GM10266 (cell line): Measurements from ENCODE around the gene MICAL2.

ENCODE experiments used
- DNase-seq: peaks from one replicate; pipeline ENCODE4 v3.0.0; 2012; ENCODE audit errors: extremely low spot score
- TF ChIP-seq, protein P1 (sequence below): IDR thresholded peaks from 2 replicates; pipeline ENCODE4 v1.5.1; 2012; ENCODE audit warnings: mild to moderate bottlenecking, low read depth; ENCODE audit not compliant: control insufficient read depth, insufficient read depth; ENCODE audit errors: missing control alignments

Gene MICAL2

GRCh38 chr11:12218909-12219308, 108.5 kb downstream of the MICAL2 start:
- TF ChIP-seq, protein P1, sequence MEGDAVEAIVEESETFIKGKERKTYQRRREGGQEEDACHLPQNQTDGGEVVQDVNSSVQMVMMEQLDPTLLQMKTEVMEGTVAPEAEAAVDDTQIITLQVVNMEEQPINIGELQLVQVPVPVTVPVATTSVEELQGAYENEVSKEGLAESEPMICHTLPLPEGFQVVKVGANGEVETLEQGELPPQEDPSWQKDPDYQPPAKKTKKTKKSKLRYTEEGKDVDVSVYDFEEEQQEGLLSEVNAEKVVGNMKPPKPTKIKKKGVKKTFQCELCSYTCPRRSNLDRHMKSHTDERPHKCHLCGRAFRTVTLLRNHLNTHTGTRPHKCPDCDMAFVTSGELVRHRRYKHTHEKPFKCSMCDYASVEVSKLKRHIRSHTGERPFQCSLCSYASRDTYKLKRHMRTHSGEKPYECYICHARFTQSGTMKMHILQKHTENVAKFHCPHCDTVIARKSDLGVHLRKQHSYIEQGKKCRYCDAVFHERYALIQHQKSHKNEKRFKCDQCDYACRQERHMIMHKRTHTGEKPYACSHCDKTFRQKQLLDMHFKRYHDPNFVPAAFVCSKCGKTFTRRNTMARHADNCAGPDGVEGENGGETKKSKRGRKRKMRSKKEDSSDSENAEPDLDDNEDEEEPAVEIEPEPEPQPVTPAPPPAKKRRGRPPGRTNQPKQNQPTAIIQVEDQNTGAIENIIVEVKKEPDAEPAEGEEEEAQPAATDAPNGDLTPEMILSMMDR = no peak
- DNase-seq = no peak

GRCh38 chr11:12219757-12220156, 109.4 kb downstream of the MICAL2 start:
- DNase-seq = no peak
- TF ChIP-seq, protein P1 = no peak

DNA sequence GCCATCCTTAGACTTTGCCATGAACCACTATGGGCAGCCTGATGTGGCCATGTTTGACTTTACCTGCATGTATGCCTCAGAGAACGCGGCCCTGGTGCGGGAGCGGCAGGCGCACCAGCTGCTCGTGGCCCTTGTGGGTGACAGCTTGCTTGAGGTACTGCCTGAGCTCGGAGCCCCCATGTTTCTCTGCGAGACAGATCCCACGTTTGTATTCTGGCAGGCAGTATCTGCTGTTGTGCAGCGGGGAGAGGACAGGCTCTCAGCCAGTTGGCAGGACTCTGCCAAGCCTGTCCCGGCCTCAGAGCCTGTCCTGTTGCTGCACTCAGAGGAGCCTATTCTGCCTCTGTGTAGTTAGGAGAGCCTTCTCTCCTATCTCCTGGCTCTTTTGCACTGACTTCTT, 109.9 kb downstream of the MICAL2 start:
- TF ChIP-seq, protein P1 = no peak
- no peak for DNase-seq

- TF ChIP-seq, protein P1 = no peak
Observed at GRCh38 chr11:12221051-12221535, 110.7 kb downstream of the MICAL2 start.

GRCh38 chr11:12222055-12222792, 111.8 kb downstream of the MICAL2 start:
- TF ChIP-seq, protein P1 = no peak
- DNase-seq = no peak

More at GRCh38 chr11:12221051-12221535, 110.7 kb downstream of the MICAL2 start:
- no peak for DNase-seq

DNA sequence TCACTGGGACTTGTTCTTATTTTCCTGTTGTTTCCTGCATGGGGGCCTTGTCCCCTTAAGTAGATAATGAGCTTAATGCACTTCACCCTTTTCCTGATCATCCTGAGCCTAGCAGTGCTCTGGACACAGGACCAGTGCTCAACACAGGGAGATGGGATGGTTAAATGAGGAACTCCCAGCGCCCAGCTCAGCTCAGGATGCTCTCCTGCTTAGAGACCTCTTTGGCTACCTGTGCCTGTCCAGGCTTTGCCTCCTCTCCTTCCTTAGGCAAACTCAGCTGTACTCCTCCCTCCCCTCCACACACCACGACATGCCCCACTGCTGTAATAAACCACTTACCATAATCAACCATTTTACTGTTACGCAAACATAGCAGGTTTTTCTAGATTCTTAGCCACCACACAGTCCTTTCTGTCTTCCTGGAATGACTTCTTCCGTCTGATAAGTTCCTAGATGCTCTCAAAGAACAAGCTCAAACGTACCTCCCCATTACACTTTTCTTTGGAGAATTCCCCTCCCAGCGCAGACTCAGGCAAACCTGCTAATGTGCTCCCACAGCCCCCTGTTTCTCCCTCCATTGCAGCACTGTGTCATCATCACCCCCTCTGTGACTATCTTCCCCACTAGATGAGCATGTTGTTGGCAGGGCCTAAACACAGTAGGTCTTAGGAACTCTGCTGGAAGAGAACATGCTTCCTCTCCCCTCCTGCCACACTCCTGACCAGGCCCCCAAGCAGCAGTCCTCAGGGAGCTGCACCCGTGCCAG, 113.6 kb downstream of the MICAL2 start:
- no peak for DNase-seq
- TF ChIP-seq, protein P1 = no peak

- DNase-seq = peak; percentile 59
- TF ChIP-seq, protein P1 = no peak
Observed at GRCh38 chr11:12224537-12224893, 114.1 kb downstream of the MICAL2 start.
